ENCODE results near the gene ANO1.

The ANO1 gene

GRCh38 chr11:70087446-70088167 lies 9.5 kb downstream of the ANO1 start:
- DNase-seq (ENCODE audit: insufficient read length, low spot score): no peak
- TF ChIP-seq POLR2A (IDR thresholded peaks at IDR 0.05; ENCODE audit: low read depth, low read length): no peak
- no peak for FAIRE-seq

GRCh38 chr11:70088735-70089250 lies 10.7 kb downstream of the ANO1 start:
- DNase-seq (ENCODE audit: insufficient read length, low spot score) (no peak), FAIRE-seq (no peak)
- TF ChIP-seq POLR2A (IDR thresholded peaks at IDR 0.05; ENCODE audit: low read depth, low read length): no peak

GRCh38 chr11:70089631-70090030 lies 11.5 kb downstream of the ANO1 start:
- TF ChIP-seq POLR2A (IDR thresholded peaks at IDR 0.05; ENCODE audit: low read depth, low read length): no peak
- FAIRE-seq (no peak), DNase-seq (ENCODE audit: insufficient read length, low spot score) (no peak)

- no peak for TF ChIP-seq POLR2A (IDR thresholded peaks at IDR 0.05; ENCODE audit: low read depth, low read length)
- FAIRE-seq (no peak), DNase-seq (ENCODE audit: insufficient read length, low spot score) (no peak)
Observed at GRCh38 chr11:70090961-70091381, 12.9 kb downstream of the ANO1 start.

GRCh38 chr11:70091638-70092037 lies 13.5 kb downstream of the ANO1 start:
- TF ChIP-seq POLR2A (IDR thresholded peaks at IDR 0.05; ENCODE audit: low read depth, low read length): no peak
- DNase-seq (ENCODE audit: insufficient read length, low spot score): no peak
- no peak for FAIRE-seq

- no peak for FAIRE-seq
- TF ChIP-seq POLR2A (IDR thresholded peaks at IDR 0.05; ENCODE audit: low read depth, low read length): no peak
- DNase-seq (ENCODE audit: insufficient read length, low spot score): no peak
Observed at GRCh38 chr11:70092959-70093715, 15.0 kb downstream of the ANO1 start.

GRCh38 chr11:70095541-70096252 lies 17.6 kb downstream of the ANO1 start:
- no peak for TF ChIP-seq POLR2A (IDR thresholded peaks at IDR 0.05; ENCODE audit: low read depth, low read length)

GRCh38 chr11:70097783-70098563 lies 19.9 kb downstream of the ANO1 start:
- TF ChIP-seq POLR2A (IDR thresholded peaks at IDR 0.05; ENCODE audit: low read depth, low read length): no peak
- FAIRE-seq: no peak

More at GRCh38 chr11:70095541-70096252, 17.6 kb downstream of the ANO1 start:
- FAIRE-seq: no peak
- no peak for DNase-seq (ENCODE audit: insufficient read length, low spot score)

GRCh38 chr11:70098936-70099335 lies 20.8 kb downstream of the ANO1 start:
- FAIRE-seq (no peak), DNase-seq (ENCODE audit: insufficient read length, low spot score) (no peak)
- no peak for TF ChIP-seq POLR2A (IDR thresholded peaks at IDR 0.05; ENCODE audit: low read depth, low read length)

More at GRCh38 chr11:70097783-70098563, 19.9 kb downstream of the ANO1 start:
- no peak for DNase-seq (ENCODE audit: insufficient read length, low spot score)

- TF ChIP-seq POLR2A (IDR thresholded peaks at IDR 0.05; ENCODE audit: low read depth, low read length): no peak
- FAIRE-seq: no peak
- no peak for DNase-seq (ENCODE audit: insufficient read length, low spot score)
Observed at GRCh38 chr11:70099578-70100279, 21.6 kb downstream of the ANO1 start.

- FAIRE-seq (no peak), DNase-seq (ENCODE audit: insufficient read length, low spot score) (no peak)
- no peak for TF ChIP-seq POLR2A (IDR thresholded peaks at IDR 0.05; ENCODE audit: low read depth, low read length)
Observed at GRCh38 chr11:70100280-70100603, 22.1 kb downstream of the ANO1 start.

GRCh38 chr11:70100791-70101190 lies 22.7 kb downstream of the ANO1 start:
- FAIRE-seq: no peak
- TF ChIP-seq POLR2A (IDR thresholded peaks at IDR 0.05; ENCODE audit: low read depth, low read length): no peak
- DNase-seq (ENCODE audit: insufficient read length, low spot score): no peak
